Neuronal stem cell (in vitro differentiated cells): ENCODE results near the gene PITX2.

Experiments used
- DNase-seq: peaks from one replicate; pipeline ENCODE4 v3.0.0-alpha.2; 2013; ENCODE audit warnings: low spot score
- H2AFZ ChIP-seq: one replicate; pipeline ENCODE4 v1.6.1; 2013; ENCODE audit warnings: mild to moderate bottlenecking, low read length, inconsistent platforms
- H2AK5ac ChIP-seq: 2 replicates; pipeline ENCODE4 v1.6.1; 2013; ENCODE audit warnings: low read depth, mild to moderate bottlenecking, inconsistent platforms, low read length, moderate library complexity, mixed read lengths
- H2BK120ac ChIP-seq: 2 replicates; pipeline ENCODE4 v1.6.1; 2013; ENCODE audit warnings: low read depth, mild to moderate bottlenecking, inconsistent platforms, low read length, moderate library complexity, mixed read lengths
- H2BK12ac ChIP-seq: one replicate; pipeline ENCODE4 v1.6.1; 2013; ENCODE audit warnings: low read length, inconsistent platforms
- H2BK15ac ChIP-seq: 2 replicates; pipeline ENCODE4 v1.6.1; 2013; ENCODE audit warnings: mild to moderate bottlenecking, low read length, inconsistent platforms, mixed read lengths
- H2BK5ac ChIP-seq: one replicate; pipeline ENCODE4 v1.6.1; 2013; ENCODE audit warnings: inconsistent platforms, mild to moderate bottlenecking, low read length, moderate library complexity
- H3K14ac ChIP-seq: one replicate; pipeline ENCODE4 v1.6.1; 2013; ENCODE audit warnings: low read length, inconsistent platforms
- H3K18ac ChIP-seq: 2 replicates; pipeline ENCODE4 v1.6.1; 2013; ENCODE audit warnings: low read length, inconsistent platforms
- H3K23ac ChIP-seq: 2 replicates; pipeline ENCODE4 v1.6.1; 2013; ENCODE audit warnings: low read depth, mild to moderate bottlenecking, mixed read lengths, low read length, inconsistent platforms; ENCODE audit not compliant: poor library complexity
- H3K27ac ChIP-seq: replicated peaks from 3 replicates; pipeline ENCODE4 v1.5.1; 2013; ENCODE audit warnings: low read length, inconsistent platforms
- H3K27me3 ChIP-seq, 3 experiments: 2 replicates each; pipeline ENCODE4 v1.6.1; 2013; ENCODE audit warnings: low read length in 3 of 3, mild to moderate bottlenecking in 2 of 3, inconsistent platforms in 1 of 3, low read depth in 1 of 3, mixed read lengths in 1 of 3, moderate library complexity in 1 of 3; ENCODE audit not compliant: control insufficient read depth in 3 of 3, insufficient read depth in 3 of 3
- H3K36me3 ChIP-seq, 2 donors: replicated peaks in 1 of 2; 2 replicates each; pipeline ENCODE4 v1.6.1; 2013; ENCODE audit warnings: low read length in 2 of 2; ENCODE audit not compliant: control insufficient read depth in 2 of 2, insufficient read depth in 2 of 2
- H3K4ac ChIP-seq: 2 replicates; pipeline ENCODE4 v1.6.1; 2013; ENCODE audit warnings: inconsistent platforms, mild to moderate bottlenecking, low read length, moderate library complexity
- H3K4me1 ChIP-seq, 2 donors: 1 replicate in 1 of 2; 2 replicates in 1 of 2; pipeline ENCODE4 v1.6.1; 2013; ENCODE audit warnings: low read length in 2 of 2, low read depth in 1 of 2; ENCODE audit not compliant: control insufficient read depth in 2 of 2, insufficient read depth in 1 of 2
- H3K4me2 ChIP-seq: one replicate; pipeline ENCODE4 v1.6.1; 2013; ENCODE audit warnings: mild to moderate bottlenecking, low read length, inconsistent platforms; ENCODE audit not compliant: insufficient read depth, poor library complexity, severe bottlenecking
- H3K4me3 ChIP-seq, 2 donors: 2 replicates each; pipeline ENCODE4 v1.5.1; 2013; ENCODE audit warnings: low read length in 2 of 2, mild to moderate bottlenecking in 2 of 2, inconsistent platforms in 1 of 2, moderate library complexity in 1 of 2
- H3K79me1 ChIP-seq: one replicate; pipeline ENCODE4 v1.6.1; 2013; ENCODE audit warnings: low read depth, mild to moderate bottlenecking, inconsistent platforms, low read length, moderate library complexity
- H3K9ac ChIP-seq: one replicate; pipeline ENCODE4 v1.6.1; 2013; ENCODE audit warnings: mild to moderate bottlenecking, low read depth, low read length, inconsistent platforms; ENCODE audit not compliant: poor library complexity
- H3K9me3 ChIP-seq, 2 donors: replicated peaks in 1 of 2; 2 replicates each; pipeline versions ENCODE3 to v1.6.1; 2013; ENCODE audit warnings: low read length in 2 of 2, mild to moderate bottlenecking in 2 of 2, inconsistent platforms in 1 of 2, low read depth in 1 of 2, mixed read lengths in 1 of 2, moderate library complexity in 1 of 2; ENCODE audit not compliant: control insufficient read depth in 2 of 2, insufficient read depth in 1 of 2
- H4K8ac ChIP-seq: one replicate; pipeline ENCODE4 v1.6.1; 2013; ENCODE audit warnings: low read depth, mild to moderate bottlenecking, inconsistent platforms, low read length, moderate library complexity
- H4K91ac ChIP-seq: one replicate; pipeline ENCODE4 v1.6.1; 2013; ENCODE audit warnings: low read length, low read depth, mild to moderate bottlenecking, inconsistent platforms; ENCODE audit not compliant: poor library complexity
- WGBS, 2 donors: extraction: QIAGEN DNeasy Blood & Tissue Kit; methylation state at CpG; one replicate each; pipeline ENCODE4 v1.1.7; 2013; ENCODE audit warnings: missing lambda C conversion rate in 2 of 2, mixed read lengths in 1 of 2; ENCODE audit not compliant: insufficient read length in 2 of 2, insufficient replicate concordance in 1 of 2; ENCODE audit errors: extremely low coverage in 2 of 2; 5-methylcytosine and 5-hydroxymethylcytosine counted together

The PITX2 gene

DNA sequence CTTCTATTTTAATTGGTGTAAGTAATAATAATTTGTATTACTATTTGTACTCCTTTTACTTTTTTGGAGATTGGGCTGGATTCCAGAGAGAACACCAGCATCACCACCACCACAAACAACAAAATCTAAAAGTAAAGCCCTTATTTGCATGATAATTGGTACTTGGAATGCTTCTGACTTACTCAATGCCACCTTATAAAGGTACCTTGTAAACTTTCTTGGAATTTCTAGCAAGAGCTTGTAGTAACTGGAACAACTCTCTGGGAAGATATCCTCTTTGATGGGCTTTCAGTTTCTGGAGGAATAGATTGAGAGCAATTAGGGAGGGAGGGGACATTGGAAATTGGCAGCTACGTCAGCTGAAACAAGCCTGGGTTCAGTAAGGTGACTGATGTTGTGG is 20.2 kb upstream of the PITX2 start:
- Histone ChIP-seq H2AFZ (no peak overlapping the region), H2AK5ac (no peak overlapping the region), H2BK12ac (no peak overlapping the region), H3K36me3 (no peaks in the 10 kb centered on the region), H3K18ac (no peak overlapping the region), H3K23ac (no peak overlapping the region), H3K27me3 (peaks cover 11 to 80% (median 41%) of the 10 kb centered on the region in 3 experiments), H3K27ac (no peak overlapping the region), H3K4ac (no peak overlapping the region), H3K4me1 (no peaks in the 10 kb centered on the region), H2BK5ac (no peak overlapping the region), H3K14ac (no peak overlapping the region), H4K91ac (no peak overlapping the region), H4K8ac (no peak overlapping the region), H3K4me3 (no peak overlapping the region), H3K79me1 (no peaks in the 10 kb centered on the region), H2BK15ac (no peak overlapping the region), H3K9me3 (peaks cover 0 to under 1% of the 10 kb centered on the region in 2 donors), H3K9ac (no peak overlapping the region), H2BK120ac (no peak overlapping the region), H3K4me2 (no peak overlapping the region)
- WGBS, 2 donors = no CpG with 5 or more reads among the region's 1 CpG
- no peak for DNase-seq

DNA sequence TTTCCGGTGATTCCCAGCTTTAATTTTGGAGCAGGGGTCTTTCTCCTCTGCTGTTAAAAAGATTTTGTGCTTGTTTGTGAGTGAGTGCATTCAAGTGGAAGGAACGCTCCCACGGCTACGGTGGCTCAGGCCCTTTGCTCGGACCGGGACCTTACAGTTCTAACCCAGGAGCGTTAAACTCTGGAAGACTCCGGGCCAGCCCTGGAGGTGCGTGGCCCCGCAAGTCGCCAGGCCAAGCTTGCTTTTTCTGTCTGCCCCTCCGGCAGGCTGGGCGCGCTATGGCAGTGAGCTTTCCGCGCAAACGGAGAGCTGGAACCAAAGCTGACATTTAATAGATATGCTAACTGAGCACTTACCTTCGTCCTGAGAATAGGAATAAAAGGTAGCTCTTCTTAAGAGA is 18.3 kb upstream of the PITX2 start:
- Histone ChIP-seq H3K4me3 (no peak overlapping the region), H3K4me1 (peaks cover 0 to 10% of the 10 kb centered on the region in 2 donors), H3K4ac (no peak overlapping the region), H2BK12ac (no peak overlapping the region), H3K18ac (no peak overlapping the region), H3K9me3 (peaks cover 0 to 3% of the 10 kb centered on the region in 2 donors), H3K23ac (no peak overlapping the region), H3K27ac (no peak overlapping the region), H2BK5ac (no peak overlapping the region), H3K36me3 (no peaks in the 10 kb centered on the region), H3K27me3 (peaks cover 21 to 98% (median 60%) of the 10 kb centered on the region in 3 experiments), H3K9ac (no peak overlapping the region), H3K4me2 (no peak overlapping the region), H2AK5ac (no peak overlapping the region), H4K8ac (no peak overlapping the region), H3K79me1 (no peaks in the 10 kb centered on the region), H2BK120ac (no peak overlapping the region), H3K14ac (no peak overlapping the region), H2BK15ac (no peak overlapping the region), H2AFZ (no peak overlapping the region), H4K91ac (no peak overlapping the region)
- no peak for DNase-seq
- no CpG with 5 or more reads among the region's 18 CpGs for WGBS, 2 donors

- Histone ChIP-seq H3K36me3 (no peaks in the 10 kb centered on the region), H3K4me1 (peaks cover 0 to 10% of the 10 kb centered on the region in 2 donors), H3K4me3 (no peak overlapping the region), H3K27ac (no peak overlapping the region), H3K4me2 (no peak overlapping the region), H3K9ac (no peak overlapping the region), H3K18ac (no peak overlapping the region), H2AFZ (no peak overlapping the region), H3K27me3 (peaks cover 21 to 98% (median 62%) of the 10 kb centered on the region in 3 experiments), H4K91ac (no peak overlapping the region), H2BK12ac (no peak overlapping the region), H3K9me3 (peaks cover 0 to 3% of the 10 kb centered on the region in 2 donors), H2BK5ac (no peak overlapping the region), H4K8ac (no peak overlapping the region), H2AK5ac (no peak overlapping the region), H3K23ac (no peak overlapping the region), H2BK15ac (no peak overlapping the region), H3K14ac (no peak overlapping the region), H3K79me1 (no peaks in the 10 kb centered on the region), H3K4ac (no peak overlapping the region), H2BK120ac (no peak overlapping the region)
- DNase-seq = no peak
- WGBS, 2 donors = no CpG with 5 or more reads among the region's 9 CpGs
Measured at GRCh38 chr4:110640576-110640975, 17.7 kb upstream of the PITX2 start.

DNA sequence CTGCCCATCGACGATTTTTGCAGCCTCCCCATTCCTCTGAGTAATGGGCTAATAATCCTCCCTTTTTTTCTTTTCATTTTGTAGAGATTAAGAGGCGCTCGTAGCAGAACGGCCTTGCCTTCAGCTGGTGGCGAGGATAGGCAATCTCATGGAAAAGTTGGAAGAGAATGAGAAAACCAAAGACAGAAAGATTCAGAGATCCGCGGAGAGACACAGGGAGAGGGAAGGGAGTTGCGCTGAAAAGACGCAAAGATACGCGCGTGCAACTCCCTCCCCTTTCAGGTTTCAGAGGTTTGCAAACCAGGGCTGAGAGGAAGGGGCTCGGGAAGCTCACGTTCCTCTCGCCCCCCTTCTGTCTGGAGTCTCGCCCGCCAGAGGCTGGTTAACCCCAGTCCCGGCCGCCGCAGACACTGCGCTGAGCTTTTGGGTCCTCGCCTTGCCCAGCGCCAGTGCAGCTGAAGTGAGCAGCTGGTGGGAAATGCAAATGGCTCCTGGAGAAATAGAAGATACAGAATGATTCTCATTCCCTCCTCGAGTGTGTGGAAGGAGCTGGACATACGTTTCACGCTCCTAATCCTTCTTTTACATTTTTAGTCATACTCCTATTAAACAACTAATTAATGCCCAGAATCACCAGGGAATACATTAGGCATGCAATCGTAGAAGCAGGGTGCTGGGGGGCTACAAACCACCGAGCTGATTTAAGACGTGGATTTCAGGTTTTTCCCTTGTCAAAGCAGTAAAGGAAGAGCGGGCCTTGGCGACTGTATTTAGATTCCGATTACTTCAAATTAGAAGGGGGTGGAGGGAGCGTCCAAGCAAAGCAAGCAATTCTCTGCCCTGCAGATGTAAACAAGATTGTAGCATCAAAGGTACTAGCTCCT is 16.6 kb upstream of the PITX2 start:
- Histone ChIP-seq H3K4me1 (peaks cover 0 to 10% of the 10 kb centered on the region in 2 donors), H2AK5ac (no peak overlapping the region), H3K18ac (no peak overlapping the region), H4K8ac (no peak overlapping the region), H3K14ac (no peak overlapping the region), H2BK15ac (no peak overlapping the region), H4K91ac (no peak overlapping the region), H2BK12ac (no peak overlapping the region), H2BK120ac (no peak overlapping the region), H2AFZ (no peak overlapping the region), H3K27ac (no peak overlapping the region), H3K27me3 (peaks cover 25 to 100% (median 69%) of the 10 kb centered on the region in 3 experiments), H3K36me3 (no peaks in the 10 kb centered on the region), H3K9me3 (peaks cover 0 to 3% of the 10 kb centered on the region in 2 donors), H3K23ac (no peak overlapping the region), H2BK5ac (no peak overlapping the region), H3K9ac (no peak overlapping the region), H3K4me3 (no peak overlapping the region), H3K4me2 (no peak overlapping the region), H3K4ac (no peak overlapping the region), H3K79me1 (no peaks in the 10 kb centered on the region)
- DNase-seq = no peak
- WGBS, 2 donors = no CpG with 5 or more reads among the region's 34 CpGs
